ENCODE data around the gene SATL1.

Gene SATL1

DNA sequence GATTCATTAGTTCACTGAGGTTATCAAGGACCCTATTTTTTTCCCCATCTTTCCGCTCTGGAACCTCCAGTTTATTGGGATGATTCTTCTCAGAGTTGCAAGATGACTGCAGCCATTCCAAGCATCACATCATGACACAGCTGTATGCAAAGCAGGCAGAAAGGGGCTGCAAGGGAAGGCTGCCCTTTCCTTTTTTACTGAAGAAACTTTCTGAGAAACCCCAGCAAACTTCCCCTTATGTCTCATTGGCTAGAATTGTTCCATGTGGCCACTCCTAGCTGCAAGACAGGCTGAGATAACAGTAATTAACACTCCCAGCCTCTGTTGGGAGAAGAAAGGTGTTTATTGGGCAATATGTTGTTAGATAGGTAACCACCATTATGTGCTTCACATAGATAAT lies 102.6 kb downstream of the SATL1 start:
- Mint-ChIP-seq H3K27ac (no peak overlapping the region), H3K36me3 (ENCODE audit: low read depth) (no peaks in the 10 kb centered on the region), H3K4me3 (no peak overlapping the region), H3K4me1 (no peaks in the 10 kb centered on the region), H3K9me3 (peaks cover 3% of the 10 kb centered on the region), H3K27me3 (ENCODE audit: low read depth) (no peaks in the 10 kb centered on the region)
- TF ChIP-seq, protein P1, sequence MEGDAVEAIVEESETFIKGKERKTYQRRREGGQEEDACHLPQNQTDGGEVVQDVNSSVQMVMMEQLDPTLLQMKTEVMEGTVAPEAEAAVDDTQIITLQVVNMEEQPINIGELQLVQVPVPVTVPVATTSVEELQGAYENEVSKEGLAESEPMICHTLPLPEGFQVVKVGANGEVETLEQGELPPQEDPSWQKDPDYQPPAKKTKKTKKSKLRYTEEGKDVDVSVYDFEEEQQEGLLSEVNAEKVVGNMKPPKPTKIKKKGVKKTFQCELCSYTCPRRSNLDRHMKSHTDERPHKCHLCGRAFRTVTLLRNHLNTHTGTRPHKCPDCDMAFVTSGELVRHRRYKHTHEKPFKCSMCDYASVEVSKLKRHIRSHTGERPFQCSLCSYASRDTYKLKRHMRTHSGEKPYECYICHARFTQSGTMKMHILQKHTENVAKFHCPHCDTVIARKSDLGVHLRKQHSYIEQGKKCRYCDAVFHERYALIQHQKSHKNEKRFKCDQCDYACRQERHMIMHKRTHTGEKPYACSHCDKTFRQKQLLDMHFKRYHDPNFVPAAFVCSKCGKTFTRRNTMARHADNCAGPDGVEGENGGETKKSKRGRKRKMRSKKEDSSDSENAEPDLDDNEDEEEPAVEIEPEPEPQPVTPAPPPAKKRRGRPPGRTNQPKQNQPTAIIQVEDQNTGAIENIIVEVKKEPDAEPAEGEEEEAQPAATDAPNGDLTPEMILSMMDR (IDR thresholded peaks at IDR 0.05; ENCODE audit: unreplicated experiment in 3 of 3), result no peak

DNA sequence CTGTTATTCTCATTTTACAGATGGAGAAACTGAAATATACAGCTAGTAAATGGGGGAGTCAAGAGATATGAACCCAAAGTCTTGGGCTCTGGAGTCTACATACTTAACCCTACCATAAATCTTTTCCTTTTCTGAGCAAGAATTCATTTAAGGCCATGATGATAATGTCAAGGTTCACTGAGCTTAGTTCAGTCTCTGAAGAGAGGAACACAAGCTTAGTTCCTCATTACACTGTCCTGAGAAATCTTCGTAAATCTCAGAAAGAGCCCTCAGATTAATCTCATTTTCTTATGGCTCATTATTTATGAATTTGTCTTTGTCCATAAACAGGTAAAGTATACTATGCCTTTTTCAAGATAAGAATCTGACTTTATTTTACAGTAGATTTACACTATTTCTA lies 104.2 kb downstream of the SATL1 start:
- no peaks in the 10 kb centered on the region for H3K36me3 Mint-ChIP-seq (ENCODE audit: low read depth)
- TF ChIP-seq, protein P1 (IDR thresholded peaks at IDR 0.05; ENCODE audit: unreplicated experiment in 3 of 3), result no peak
- H3K4me1 Mint-ChIP-seq, result no peaks in the 10 kb centered on the region
- H3K4me3 Mint-ChIP-seq, result no peak overlapping the region
- H3K27ac Mint-ChIP-seq, result no peak overlapping the region
- H3K9me3 Mint-ChIP-seq, result peaks cover 2% of the 10 kb centered on the region
- no peaks in the 10 kb centered on the region for H3K27me3 Mint-ChIP-seq (ENCODE audit: low read depth)

DNA sequence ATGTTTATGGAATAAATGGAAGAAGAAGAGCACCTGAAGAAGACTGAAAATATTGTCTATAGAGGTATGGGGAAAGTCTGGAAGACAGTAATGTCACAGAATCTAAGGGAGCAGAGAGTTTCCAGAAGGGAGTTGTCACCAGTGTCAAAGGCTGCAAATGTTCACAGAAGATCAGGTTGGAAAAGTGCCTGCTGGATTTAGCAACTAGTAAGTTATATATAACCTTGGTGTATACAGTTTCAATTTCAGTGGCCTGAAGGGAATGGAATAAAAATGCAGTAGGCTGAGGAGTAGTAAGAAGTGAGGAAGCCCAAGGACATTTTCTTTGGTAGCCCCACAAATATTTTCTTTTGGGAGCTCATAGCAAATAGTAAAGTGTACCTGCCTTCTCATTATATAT lies 107.2 kb downstream of the SATL1 start:
- no peaks in the 10 kb centered on the region for H3K4me1 Mint-ChIP-seq
- H3K27me3 Mint-ChIP-seq (ENCODE audit: low read depth), result no peaks in the 10 kb centered on the region
- H3K9me3 Mint-ChIP-seq, result peaks cover 13% of the 10 kb centered on the region
- no peak overlapping the region for H3K27ac Mint-ChIP-seq
- TF ChIP-seq, protein P1 (IDR thresholded peaks at IDR 0.05; ENCODE audit: unreplicated experiment in 3 of 3), result no peak
- H3K36me3 Mint-ChIP-seq (ENCODE audit: low read depth), result no peaks in the 10 kb centered on the region
- H3K4me3 Mint-ChIP-seq, result no peak overlapping the region

DNA sequence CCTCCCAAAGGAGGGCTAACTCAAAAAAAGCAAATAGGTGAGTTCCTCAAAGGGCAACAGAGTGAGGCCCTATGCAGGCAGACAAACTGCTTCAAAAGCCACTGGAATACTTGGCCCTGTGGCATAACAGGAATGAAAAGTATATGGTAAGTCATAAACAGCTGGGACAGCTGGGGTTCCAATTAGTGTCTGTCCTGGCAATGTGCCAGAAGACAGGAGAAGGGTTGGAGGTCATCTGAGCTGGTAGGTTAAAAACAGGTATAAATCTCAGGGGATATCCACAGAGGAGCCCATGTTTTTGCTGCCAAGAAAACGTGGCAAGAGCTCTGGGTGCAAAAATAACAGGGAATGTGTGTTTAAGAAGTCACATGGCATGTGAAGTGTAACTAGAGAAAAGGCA lies 128.3 kb downstream of the SATL1 start:
- no peaks in the 10 kb centered on the region for H3K4me1 Mint-ChIP-seq
- no peaks in the 10 kb centered on the region for H3K36me3 Mint-ChIP-seq (ENCODE audit: low read depth)
- H3K27ac Mint-ChIP-seq, result no peak overlapping the region
- no peak overlapping the region for H3K4me3 Mint-ChIP-seq
- no peaks in the 10 kb centered on the region for H3K27me3 Mint-ChIP-seq (ENCODE audit: low read depth)
- H3K9me3 Mint-ChIP-seq, result no peaks in the 10 kb centered on the region
- TF ChIP-seq, protein P1 (IDR thresholded peaks at IDR 0.05; ENCODE audit: unreplicated experiment in 3 of 3), result no peak

DNA sequence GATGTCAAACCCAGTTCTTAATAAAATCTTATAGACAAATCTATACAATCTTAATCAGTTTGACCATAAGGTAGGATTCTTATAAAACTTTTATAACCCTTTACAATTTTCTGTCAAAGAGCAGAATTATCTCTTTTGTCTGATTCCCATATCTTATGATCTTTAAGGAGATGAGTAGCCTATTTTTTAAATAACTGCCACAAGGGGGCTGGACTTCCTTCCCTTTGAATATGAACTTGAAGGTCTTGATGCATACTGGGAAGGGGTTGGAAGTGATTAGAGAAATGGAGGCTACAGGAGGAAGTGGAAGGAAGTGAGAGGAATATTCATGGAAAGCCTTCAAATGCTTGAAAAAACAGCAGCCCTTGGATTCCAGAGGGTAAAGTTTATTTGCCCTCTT lies 128.8 kb downstream of the SATL1 start:
- TF ChIP-seq, protein P1 (IDR thresholded peaks at IDR 0.05; ENCODE audit: unreplicated experiment in 3 of 3), result no peak
- no peaks in the 10 kb centered on the region for H3K27me3 Mint-ChIP-seq (ENCODE audit: low read depth)
- no peaks in the 10 kb centered on the region for H3K4me1 Mint-ChIP-seq
- no peak overlapping the region for H3K27ac Mint-ChIP-seq
- H3K36me3 Mint-ChIP-seq (ENCODE audit: low read depth), result no peaks in the 10 kb centered on the region
- H3K9me3 Mint-ChIP-seq, result no peaks in the 10 kb centered on the region
- H3K4me3 Mint-ChIP-seq, result no peak overlapping the region

DNA sequence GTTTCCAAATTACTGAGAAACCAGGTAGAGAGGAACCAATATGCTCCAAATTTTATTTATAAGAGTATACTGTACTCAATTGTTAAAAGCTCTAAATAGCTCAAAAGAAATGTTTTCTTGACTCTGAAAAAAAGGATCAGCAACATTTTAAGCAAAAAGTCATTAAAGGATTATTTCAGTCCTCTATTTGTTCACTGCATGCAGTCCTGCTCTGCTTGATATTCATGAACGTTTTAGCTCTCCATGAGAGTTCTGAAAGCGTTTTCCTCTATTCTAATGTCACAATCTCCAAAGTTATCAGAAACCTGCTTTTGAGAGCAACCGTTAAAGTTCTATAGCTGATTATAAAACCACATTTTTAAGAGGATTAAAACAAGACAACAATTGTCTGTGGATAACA lies 129.4 kb downstream of the SATL1 start:
- no peaks in the 10 kb centered on the region for H3K9me3 Mint-ChIP-seq
- no peak overlapping the region for H3K4me3 Mint-ChIP-seq
- TF ChIP-seq, protein P1 (IDR thresholded peaks at IDR 0.05; ENCODE audit: unreplicated experiment in 3 of 3), result no peak
- no peak overlapping the region for H3K27ac Mint-ChIP-seq
- H3K27me3 Mint-ChIP-seq (ENCODE audit: low read depth), result no peaks in the 10 kb centered on the region
- no peaks in the 10 kb centered on the region for H3K4me1 Mint-ChIP-seq
- H3K36me3 Mint-ChIP-seq (ENCODE audit: low read depth), result no peaks in the 10 kb centered on the region
